ENCODE measurements around the gene CD53. TPM values are rescaled to one million over a fixed set of nuclear protein-coding genes. Genes with fewer than 3 reads are reported as not detected.

The CD53 gene
- polyA plus RNA-seq, 1 donor from 2014 or later, result not detected

DNA sequence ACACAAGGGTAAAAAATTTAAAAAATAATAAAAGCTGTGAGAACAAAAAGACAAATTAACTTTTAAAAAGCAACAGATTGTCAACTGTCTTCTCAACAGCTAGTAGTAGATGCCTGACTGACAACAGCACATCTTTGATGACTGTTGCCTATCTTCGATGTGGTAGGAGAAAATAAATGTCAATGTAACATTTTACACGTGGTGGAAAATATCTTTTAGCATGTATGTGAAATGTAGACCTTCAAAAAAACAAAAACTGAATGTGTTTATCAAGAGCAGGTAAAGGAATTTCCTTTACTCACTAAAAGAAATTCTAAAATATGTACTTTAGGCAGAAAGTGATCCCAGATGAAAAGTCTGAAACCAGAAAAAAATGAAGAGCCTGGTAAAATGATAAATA lies 42.9 kb downstream of the CD53 start:
- H3F3A ChIP-seq (ENCODE audit: insufficient read depth, low read length, poor library complexity, severe bottlenecking), result no peaks in the 10 kb centered on the region

DNA sequence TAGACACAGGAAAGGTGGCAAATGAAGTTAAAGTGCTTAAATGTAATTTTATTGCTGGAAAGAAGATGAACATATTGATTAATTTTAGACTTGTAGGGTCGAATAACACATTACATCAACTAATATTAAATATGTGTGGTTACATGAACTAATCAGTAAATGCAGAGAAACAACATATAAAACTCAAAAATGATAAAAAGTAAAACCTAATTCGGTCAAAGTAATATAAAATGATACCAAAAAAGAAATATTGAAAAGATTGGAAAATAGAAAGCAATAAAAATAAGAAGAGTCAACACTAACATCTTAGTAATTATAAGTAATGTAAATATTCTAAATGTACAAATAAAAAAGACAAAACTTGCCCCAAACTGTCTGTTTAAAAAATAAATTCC lies 43.3 kb downstream of the CD53 start:
- H3K9me2 ChIP-seq (ENCODE audit: insufficient read depth, low read length), result no peaks in the 10 kb centered on the region
- no peaks in the 10 kb centered on the region for H3K9me3 ChIP-seq (ENCODE audit: low read length)
- no peaks in the 10 kb centered on the region for H4K20me1 ChIP-seq (ENCODE audit: insufficient read depth)
- H3F3A ChIP-seq (ENCODE audit: insufficient read depth, low read length, poor library complexity, severe bottlenecking), result no peaks in the 10 kb centered on the region
- H3K36me3 ChIP-seq (ENCODE audit: insufficient read depth, low read length), result no peaks in the 10 kb centered on the region
- no peak overlapping the region for H3K4me3 ChIP-seq (ENCODE audit: low read length)
- H3K79me2 ChIP-seq (replicated peaks; ENCODE audit: insufficient read depth, low read length), result no peaks in the 10 kb centered on the region
- H3K27ac ChIP-seq (ENCODE audit: low read length), result no peak overlapping the region
- H3K4me2 ChIP-seq (ENCODE audit: low read length), result no peak overlapping the region
- TF ChIP-seq MXI1 (conservative IDR thresholded peaks at IDR 0.05; ENCODE audit: poor library complexity, severe bottlenecking), result no peak
- TF ChIP-seq, protein P1, sequence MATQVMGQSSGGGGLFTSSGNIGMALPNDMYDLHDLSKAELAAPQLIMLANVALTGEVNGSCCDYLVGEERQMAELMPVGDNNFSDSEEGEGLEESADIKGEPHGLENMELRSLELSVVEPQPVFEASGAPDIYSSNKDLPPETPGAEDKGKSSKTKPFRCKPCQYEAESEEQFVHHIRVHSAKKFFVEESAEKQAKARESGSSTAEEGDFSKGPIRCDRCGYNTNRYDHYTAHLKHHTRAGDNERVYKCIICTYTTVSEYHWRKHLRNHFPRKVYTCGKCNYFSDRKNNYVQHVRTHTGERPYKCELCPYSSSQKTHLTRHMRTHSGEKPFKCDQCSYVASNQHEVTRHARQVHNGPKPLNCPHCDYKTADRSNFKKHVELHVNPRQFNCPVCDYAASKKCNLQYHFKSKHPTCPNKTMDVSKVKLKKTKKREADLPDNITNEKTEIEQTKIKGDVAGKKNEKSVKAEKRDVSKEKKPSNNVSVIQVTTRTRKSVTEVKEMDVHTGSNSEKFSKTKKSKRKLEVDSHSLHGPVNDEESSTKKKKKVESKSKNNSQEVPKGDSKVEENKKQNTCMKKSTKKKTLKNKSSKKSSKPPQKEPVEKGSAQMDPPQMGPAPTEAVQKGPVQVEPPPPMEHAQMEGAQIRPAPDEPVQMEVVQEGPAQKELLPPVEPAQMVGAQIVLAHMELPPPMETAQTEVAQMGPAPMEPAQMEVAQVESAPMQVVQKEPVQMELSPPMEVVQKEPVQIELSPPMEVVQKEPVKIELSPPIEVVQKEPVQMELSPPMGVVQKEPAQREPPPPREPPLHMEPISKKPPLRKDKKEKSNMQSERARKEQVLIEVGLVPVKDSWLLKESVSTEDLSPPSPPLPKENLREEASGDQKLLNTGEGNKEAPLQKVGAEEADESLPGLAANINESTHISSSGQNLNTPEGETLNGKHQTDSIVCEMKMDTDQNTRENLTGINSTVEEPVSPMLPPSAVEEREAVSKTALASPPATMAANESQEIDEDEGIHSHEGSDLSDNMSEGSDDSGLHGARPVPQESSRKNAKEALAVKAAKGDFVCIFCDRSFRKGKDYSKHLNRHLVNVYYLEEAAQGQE (IDR thresholded peaks at IDR 0.05; ENCODE audit: borderline replicate concordance), result no peak
- TF ChIP-seq TAF1 (IDR thresholded peaks at IDR 0.05; ENCODE audit: low read depth), result no peak
- no peak for TF ChIP-seq EZH2 (IDR thresholded peaks at IDR 0.05; ENCODE audit: borderline replicate concordance, insufficient read depth, low read length, poor library complexity, severe bottlenecking)
- no peak for TF ChIP-seq EP300 (conservative IDR thresholded peaks at IDR 0.05; ENCODE audit: poor library complexity, severe bottlenecking)
- TF ChIP-seq RAD21 (conservative IDR thresholded peaks at IDR 0.05), result no peak
- TF ChIP-seq POLR2AphosphoS5 (IDR thresholded peaks at IDR 0.05), result no peak
- TF ChIP-seq, protein P2, sequence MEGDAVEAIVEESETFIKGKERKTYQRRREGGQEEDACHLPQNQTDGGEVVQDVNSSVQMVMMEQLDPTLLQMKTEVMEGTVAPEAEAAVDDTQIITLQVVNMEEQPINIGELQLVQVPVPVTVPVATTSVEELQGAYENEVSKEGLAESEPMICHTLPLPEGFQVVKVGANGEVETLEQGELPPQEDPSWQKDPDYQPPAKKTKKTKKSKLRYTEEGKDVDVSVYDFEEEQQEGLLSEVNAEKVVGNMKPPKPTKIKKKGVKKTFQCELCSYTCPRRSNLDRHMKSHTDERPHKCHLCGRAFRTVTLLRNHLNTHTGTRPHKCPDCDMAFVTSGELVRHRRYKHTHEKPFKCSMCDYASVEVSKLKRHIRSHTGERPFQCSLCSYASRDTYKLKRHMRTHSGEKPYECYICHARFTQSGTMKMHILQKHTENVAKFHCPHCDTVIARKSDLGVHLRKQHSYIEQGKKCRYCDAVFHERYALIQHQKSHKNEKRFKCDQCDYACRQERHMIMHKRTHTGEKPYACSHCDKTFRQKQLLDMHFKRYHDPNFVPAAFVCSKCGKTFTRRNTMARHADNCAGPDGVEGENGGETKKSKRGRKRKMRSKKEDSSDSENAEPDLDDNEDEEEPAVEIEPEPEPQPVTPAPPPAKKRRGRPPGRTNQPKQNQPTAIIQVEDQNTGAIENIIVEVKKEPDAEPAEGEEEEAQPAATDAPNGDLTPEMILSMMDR (IDR thresholded peaks at IDR 0.05; ENCODE audit: poor library complexity, severe bottlenecking), result no peak
- TF ChIP-seq SMC3 (conservative IDR thresholded peaks at IDR 0.05; ENCODE audit: poor library complexity), result no peak
- no peak overlapping the region for H2AFZ ChIP-seq (ENCODE audit: low read depth, low read length)
- no peak overlapping the region for H3K9ac ChIP-seq (ENCODE audit: low read length)
- no peaks in the 10 kb centered on the region for H3K27me3 ChIP-seq (ENCODE audit: insufficient read depth, low read depth, low read length)

More for the DNA sequence above, 42.9 kb downstream of the CD53 start:
- Histone ChIP-seq H3K9me3 (ENCODE audit: low read length) (no peaks in the 10 kb centered on the region), H4K20me1 (ENCODE audit: insufficient read depth) (no peaks in the 10 kb centered on the region), H2AFZ (ENCODE audit: low read depth, low read length) (no peak overlapping the region), H3K9me2 (ENCODE audit: insufficient read depth, low read length) (no peaks in the 10 kb centered on the region), H3K27me3 (ENCODE audit: insufficient read depth, low read depth, low read length) (no peaks in the 10 kb centered on the region), H3K4me2 (ENCODE audit: low read length) (no peak overlapping the region), H3K9ac (ENCODE audit: low read length) (no peak overlapping the region), H3K4me3 (ENCODE audit: low read length) (no peak overlapping the region), H3K36me3 (ENCODE audit: insufficient read depth, low read length) (no peaks in the 10 kb centered on the region), H3K79me2 (replicated peaks; ENCODE audit: insufficient read depth, low read length) (no peaks in the 10 kb centered on the region), H3K27ac (ENCODE audit: low read length) (no peak overlapping the region)
- TF ChIP-seq RAD21 (conservative IDR thresholded peaks at IDR 0.05) (no peak), POLR2AphosphoS5 (IDR thresholded peaks at IDR 0.05) (no peak), TAF1 (IDR thresholded peaks at IDR 0.05; ENCODE audit: low read depth) (no peak), SMC3 (conservative IDR thresholded peaks at IDR 0.05; ENCODE audit: poor library complexity) (no peak), EZH2 (IDR thresholded peaks at IDR 0.05; ENCODE audit: borderline replicate concordance, insufficient read depth, low read length, poor library complexity, severe bottlenecking) (no peak), EP300 (conservative IDR thresholded peaks at IDR 0.05; ENCODE audit: poor library complexity, severe bottlenecking) (no peak), MXI1 (conservative IDR thresholded peaks at IDR 0.05; ENCODE audit: poor library complexity, severe bottlenecking) (no peak)
- TF ChIP-seq, protein P2 (IDR thresholded peaks at IDR 0.05; ENCODE audit: poor library complexity, severe bottlenecking), result no peak
- TF ChIP-seq, protein P1 (IDR thresholded peaks at IDR 0.05; ENCODE audit: borderline replicate concordance), result no peak

Data from neural cell (in vitro differentiated cells).